ENCODE measurements around the gene BCAS1.

The BCAS1 gene

GRCh38 chr20:54094268-54094580 lies 23.8 kb upstream of the BCAS1 start:
- H3K4me3 ChIP-seq (ENCODE audit: low read depth, low read length): no peak overlapping the region
- no peak for TF ChIP-seq CTCF (IDR thresholded peaks at IDR 0.05; ENCODE audit: low read depth, low read length)

- no peak overlapping the region for H3K4me3 ChIP-seq (ENCODE audit: low read depth, low read length)
- no peak for TF ChIP-seq CTCF (IDR thresholded peaks at IDR 0.05; ENCODE audit: low read depth, low read length)
Observed at GRCh38 chr20:54093423-54094267, 23.3 kb upstream of the BCAS1 start.

GRCh38 chr20:54092021-54092420 lies 21.6 kb upstream of the BCAS1 start:
- no peak for TF ChIP-seq CTCF (IDR thresholded peaks at IDR 0.05; ENCODE audit: low read depth, low read length)
- H3K4me3 ChIP-seq (ENCODE audit: low read depth, low read length): no peak overlapping the region

- TF ChIP-seq CTCF (IDR thresholded peaks at IDR 0.05; ENCODE audit: low read depth, low read length): no peak
- H3K4me3 ChIP-seq (ENCODE audit: low read depth, low read length): no peak overlapping the region
Observed at GRCh38 chr20:54091120-54091480, 20.7 kb upstream of the BCAS1 start.

GRCh38 chr20:54090230-54091119 lies 20.1 kb upstream of the BCAS1 start:
- no peak for TF ChIP-seq CTCF (IDR thresholded peaks at IDR 0.05; ENCODE audit: low read depth, low read length)
- no peak overlapping the region for H3K4me3 ChIP-seq (ENCODE audit: low read depth, low read length)

- H3K4me3 ChIP-seq (ENCODE audit: low read depth, low read length): no peak overlapping the region
- no peak for TF ChIP-seq CTCF (IDR thresholded peaks at IDR 0.05; ENCODE audit: low read depth, low read length)
Observed at GRCh38 chr20:54088430-54088829, 18.0 kb upstream of the BCAS1 start.

GRCh38 chr20:54086507-54087039 lies 16.2 kb upstream of the BCAS1 start:
- TF ChIP-seq CTCF (IDR thresholded peaks at IDR 0.05; ENCODE audit: low read depth, low read length): no peak
- H3K4me3 ChIP-seq (ENCODE audit: low read depth, low read length): no peak overlapping the region

All from WI38 (cell line).